Endothelial cell of umbilical vein (primary cell): ENCODE data around the gene RIMBP3C. TPM values are rescaled to one million over a fixed set of nuclear protein-coding genes. Genes with fewer than 3 reads are reported as not detected.
"Not testable (repeated sequence)": the region's sequence is repeated elsewhere in the genome, so short reads cannot be mapped to it uniquely, and the experiment has no call there.

ENCODE experiments used
- BruUV-seq: library from RNA; stranded (reverse); fragments of 400-500 nt; replicated peaks from 2 replicates; lab custom pipeline; 2021; lab: Mats Ljungman, UMichigan
- CTCF ChIA-PET: fragments of 300-600, 350-600 bp; sonication (Branson Sonifier 250); formaldehyde crosslinking; loops from one replicate; lab custom pipeline; 2021; ENCODE audit warnings: antibody characterized with exemption, inconsistent platforms; lab: Charles Lee
- POLR2A ChIA-PET: fragments of 300-600, 350-600 bp; sonication (Branson Sonifier 250); formaldehyde crosslinking; loops from one replicate; lab custom pipeline; 2021; ENCODE audit warnings: antibody characterized with exemption, inconsistent platforms; lab: Charles Lee
- DNase-seq: peaks from one replicate; pipeline ENCODE4 v3.0.0-alpha.2; 2011; ENCODE audit warnings: low read depth, low spot score
- FAIRE-seq: peaks from 2 replicates; lab custom pipeline; 2011; peaks lifted over from hg19 to GRCh38; lab: Jason Lieb, UNC
- H2AFZ ChIP-seq: 2 replicates; pipeline ENCODE4 v1.6.0; 2012; ENCODE audit warnings: low read depth, low read length, control low read depth, inconsistent platforms
- H3K27ac ChIP-seq: 2 replicates; pipeline ENCODE4 v1.5.1; 2011; ENCODE audit warnings: low read depth, mild to moderate bottlenecking, control low read depth, low read length, moderate library complexity; ENCODE audit not compliant: insufficient read depth
- H3K27me3 ChIP-seq, 2 experiments: 2 replicates each; pipeline versions ENCODE4 v1.6.0 to v1.6.1; 2011; ENCODE audit warnings: low read length in 2 of 2, mixed read lengths in 1 of 2; ENCODE audit not compliant: control insufficient read depth in 2 of 2, insufficient read depth in 2 of 2
- H3K36me3 ChIP-seq, 2 experiments: 2 replicates in 1 of 2; 3 replicates in 1 of 2; pipeline ENCODE4 v1.5.1; 2011; ENCODE audit warnings: low read length in 2 of 2, mild to moderate bottlenecking in 1 of 2, moderate library complexity in 1 of 2; ENCODE audit not compliant: control insufficient read depth in 2 of 2, insufficient read depth in 2 of 2; ENCODE audit errors: extremely low read depth in 1 of 2
- H3K4me1 ChIP-seq: 3 replicates; pipeline ENCODE4 v1.5.1; 2011; ENCODE audit warnings: mild to moderate bottlenecking, low read length; ENCODE audit not compliant: control insufficient read depth, insufficient read depth; ENCODE audit errors: extremely low read depth
- H3K4me2 ChIP-seq: 2 replicates; pipeline ENCODE4 v1.6.1; 2011; ENCODE audit warnings: low read length, control low read depth, mixed read lengths; ENCODE audit not compliant: insufficient read depth
- H3K4me3 ChIP-seq, 3 experiments: fragments of 200-600 bp in 1 of 3; sonication (generic), shearing (Covaris generic) in 1 of 3; replicated peaks in 1 of 3; 2 replicates each; pipeline ENCODE4 v1.5.1; 2011 to 2016; ENCODE audit warnings: control low read depth in 3 of 3, low read length in 3 of 3, mild to moderate bottlenecking in 2 of 3, inconsistent platforms in 1 of 3, low read depth in 1 of 3, moderate library complexity in 1 of 3; ENCODE audit not compliant: insufficient read depth in 1 of 3
- H3K79me2 ChIP-seq: 2 replicates; pipeline ENCODE4 v1.6.0; 2012; ENCODE audit warnings: low read length, inconsistent platforms; ENCODE audit not compliant: control insufficient read depth, insufficient read depth
- H3K9ac ChIP-seq: replicated peaks from 2 replicates; pipeline ENCODE3; 2011; ENCODE audit warnings: low read length, control low read depth; ENCODE audit not compliant: insufficient read depth; ENCODE audit errors: extremely low read depth
- H3K9me1 ChIP-seq: replicated peaks from 3 replicates; pipeline ENCODE4 v1.6.0; 2011; ENCODE audit warnings: mild to moderate bottlenecking, low read length; ENCODE audit not compliant: control insufficient read depth, insufficient read depth; ENCODE audit errors: extremely low read depth
- H3K9me3 ChIP-seq: replicated peaks from 2 replicates; pipeline ENCODE4 v1.5.1; 2012; ENCODE audit warnings: low read length, inconsistent platforms; ENCODE audit not compliant: control insufficient read depth, insufficient read depth
- H4K20me1 ChIP-seq: replicated peaks from 2 replicates; pipeline ENCODE3; 2011; ENCODE audit warnings: mild to moderate bottlenecking, low read length; ENCODE audit not compliant: control insufficient read depth, insufficient read depth; ENCODE audit errors: extremely low read depth
- CTCF ChIP-seq, 2 donors: IDR thresholded peaks; 1 replicate in 1 of 2; 2 replicates in 1 of 2; pipeline ENCODE4 v1.5.1; 2011; ENCODE audit warnings: low read length in 2 of 2, mild to moderate bottlenecking in 2 of 2, moderate library complexity in 2 of 2, control low read depth in 1 of 2, inconsistent platforms in 1 of 2, low read depth in 1 of 2; ENCODE audit not compliant: insufficient read depth in 1 of 2; ENCODE audit errors: extremely low read depth in 1 of 2
- EZH2 ChIP-seq: IDR thresholded peaks from 2 replicates; pipeline ENCODE4 v1.6.1; 2012; ENCODE audit warnings: borderline replicate concordance, low read depth, mild to moderate bottlenecking, moderate library complexity, low read length, inconsistent platforms; ENCODE audit not compliant: severe bottlenecking
- GATA2 ChIP-seq: IDR thresholded peaks from 2 replicates; pipeline ENCODE4 v1.7.0; 2011; ENCODE audit warnings: low read depth, mild to moderate bottlenecking, moderate library complexity, mixed read lengths, low read length; ENCODE audit not compliant: insufficient read length, insufficient read depth
- MYC ChIP-seq: IDR thresholded peaks from one replicate; pipeline ENCODE4 v1.6.1; 2011; ENCODE audit warnings: mild to moderate bottlenecking, low read depth, low read length
- POLR2AphosphoS5 ChIP-seq: IDR thresholded peaks from 2 replicates; pipeline ENCODE4 v1.6.1; 2012; ENCODE audit warnings: low read depth, mild to moderate bottlenecking, control low read depth, low read length, moderate library complexity; ENCODE audit not compliant: insufficient read depth
- dilution Hi-C: fragments of 300-500 bp; cut with MboI; formaldehyde crosslinking; loops from one replicate; pipeline ENCODE4 v1.15.0; 2019; ENCODE audit warnings: low sequenced_read_pairs; ENCODE audit not compliant: extremely low pct_ligation_motif_present
- intact Hi-C: fragments of 100-400 bp; cut with micrococcal nuclease; formaldehyde crosslinking; loops from one replicate; pipeline ENCODE4 v1.10.0; 2022
- polyA plus RNA-seq, 4 experiments: library from polyadenylated mRNA; depleted of rRNA in 3 of 4; stranded (reverse) in 3 of 4; unstranded in 1 of 4; fragments of >200 nt; gene quantifications; 2 replicates each; pipeline versions ENCODE4 v1.2.1 to v1.2.3, GENCODE V29; 2011 to 2012; ENCODE audit warnings: missing spikeins in 1 of 4
- total RNA-seq: library from RNA; stranded (reverse); gene quantifications from 2 replicates; pipeline ENCODE4 v1.2.3, GENCODE V29; 2021
- TF ChIP-seq, protein P1 (sequence below): IDR thresholded peaks from 2 replicates; pipeline ENCODE4 v1.6.1; 2011; ENCODE audit not compliant: insufficient read depth, insufficient read length

Gene RIMBP3C
- total and polyA plus RNA-seq, 2 donors (not counting 3 experiments of a cell fraction or from before 2014, with no cell fraction given), result 0.04 to 0.09 TPM

DNA sequence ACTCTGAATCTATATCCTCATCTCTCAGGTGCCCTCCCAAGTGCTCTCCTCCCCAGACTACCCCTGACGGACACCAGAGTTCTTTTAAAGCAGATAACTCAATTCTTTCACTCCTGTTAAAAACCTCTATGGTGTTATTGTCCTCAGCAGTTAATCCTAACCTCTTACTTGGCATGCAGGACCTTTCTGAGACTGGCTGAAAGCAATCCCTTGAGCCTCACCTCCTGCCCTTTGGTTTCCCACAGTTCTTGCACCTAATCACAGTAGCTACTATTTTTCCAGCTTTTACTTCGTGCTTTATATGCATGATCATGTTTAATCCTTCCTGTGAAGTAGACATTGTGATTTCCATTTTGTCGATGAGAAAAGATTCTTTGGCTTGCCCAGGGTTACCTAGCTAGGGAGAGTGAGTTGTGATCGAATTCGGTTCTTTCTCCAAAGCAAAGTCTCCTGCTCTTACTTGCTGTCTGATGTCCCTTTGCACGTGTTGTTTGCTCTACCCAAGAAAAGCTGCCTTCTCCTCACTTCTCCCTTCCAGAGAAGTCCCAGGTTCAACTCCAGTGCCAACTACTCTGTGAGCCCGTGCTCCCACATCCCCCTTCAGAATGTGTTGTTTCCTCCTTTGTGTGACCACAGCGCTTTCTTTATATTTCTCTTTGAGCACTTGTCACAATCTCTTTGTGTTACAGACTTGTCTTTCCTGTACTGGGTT lies 18.4 kb upstream of the RIMBP3C start:
- BruUV-seq, result TSS peak; percentile 15
- peaks cover 70% of the 10 kb centered on the region for H3K79me2 ChIP-seq
- H3K4me1 ChIP-seq, result peaks cover 22% of the 10 kb centered on the region
- peaks cover 0 to 3% of the 10 kb centered on the region in 2 experiments for H3K36me3 ChIP-seq
- no peak overlapping the region for H3K9ac ChIP-seq
- CTCF ChIA-PET, result interaction anchor here (0.7 to 1.8 kb wide), 4 partner anchors 33 to 77 kb away, joined by 4 to 8 read pairs (median 5); no protein-coding TSS in a partner anchor
- H4K20me1 ChIP-seq, result peaks cover 17% of the 10 kb centered on the region
- peak overlapping the region in 1 of 3 experiments; percentile 78 for H3K4me3 ChIP-seq
- FAIRE-seq (no peak), DNase-seq (no peak)
- H3K4me2 ChIP-seq, result peak overlapping the region; percentile 92
- H3K27ac ChIP-seq, result no peak overlapping the region
- H3K27me3 ChIP-seq, result peaks cover 0 to 1% of the 10 kb centered on the region in 2 experiments
- no peaks in the 10 kb centered on the region for H3K9me1 ChIP-seq
- intact Hi-C loops (no loop called here), dilution Hi-C loops (no loop called here)
- H3K9me3 ChIP-seq, result no peaks in the 10 kb centered on the region
- H2AFZ ChIP-seq, result no peak overlapping the region
- TF ChIP-seq, protein P1, sequence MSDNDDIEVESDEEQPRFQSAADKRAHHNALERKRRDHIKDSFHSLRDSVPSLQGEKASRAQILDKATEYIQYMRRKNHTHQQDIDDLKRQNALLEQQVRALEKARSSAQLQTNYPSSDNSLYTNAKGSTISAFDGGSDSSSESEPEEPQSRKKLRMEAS, result no peak
- no peak for TF ChIP-seq MYC
- no peak for TF ChIP-seq POLR2AphosphoS5
- no peak for TF ChIP-seq CTCF (IDR thresholded peaks at IDR 0.05; ENCODE audit: extremely low read depth in 1 of 2, insufficient read depth in 1 of 2, low read depth in 1 of 2, low read length in 2 of 2)
- TF ChIP-seq GATA2, result no peak
- no peak for TF ChIP-seq EZH2
- POLR2A ChIA-PET, result interaction anchor here (0.7 kb wide), 1 partner anchor 1519 kb away, joined by 5 read pairs; no protein-coding TSS in a partner anchor

- peak overlapping the region; percentile 96 for H3K9ac ChIP-seq
Measured at GRCh38 chr22:21569076-21569427, 17.8 kb upstream of the RIMBP3C start.

More at GRCh38 chr22:21569076-21569427, 17.8 kb upstream of the RIMBP3C start:
- ChIA-PET POLR2A (interaction anchor here (0.6 to 1.0 kb wide), 3 partner anchors 10 to 1520 kb away, joined by 4 to 5 read pairs (median 5); no protein-coding TSS in a partner anchor), CTCF (interaction anchor here (0.7 to 1.8 kb wide), 5 partner anchors 33 to 78 kb away, joined by 4 to 8 read pairs (median 4); no protein-coding TSS in a partner anchor)
- BruUV-seq, FAIRE-seq, H3K9me3 ChIP-seq, dilution Hi-C loops, H3K36me3 ChIP-seq, H3K27me3 ChIP-seq, intact Hi-C loops, DNase-seq, H3K9me1 ChIP-seq, H2AFZ ChIP-seq: not testable (repeated sequence)
- H3K4me1 ChIP-seq, result peaks cover 22% of the 10 kb centered on the region
- peaks cover 65% of the 10 kb centered on the region for H3K79me2 ChIP-seq
- peak overlapping the region; percentile 92 for H3K4me2 ChIP-seq
- H3K4me3 ChIP-seq, result peak overlapping the region; percentile 69 to 78 (median 69)
- H3K27ac ChIP-seq, result peak overlapping the region; percentile 83
- H4K20me1 ChIP-seq, result peaks cover 14% of the 10 kb centered on the region
